Mucosa of descending colon (tissue), 3 donors: ENCODE measurements around the gene MORC2. TPM values are rescaled to one million over a fixed set of nuclear protein-coding genes. Genes with fewer than 3 reads are reported as not detected.
A peak's percentile ranks its signal among the peaks of the same experiment; 100 is the strongest.

Experiments used
- ATAC-seq: fragments of 200-7000 bp; cut with Tn5 transposase; one replicate; pipeline ENCODE4 v1.9.1; 2020; ENCODE audit warnings: mild to moderate bottlenecking, moderate library complexity
- DNase-seq, 3 donors: peaks; one replicate each; pipeline ENCODE4 v3.0.0-alpha.2; 2020
- H3K36me3 ChIP-seq: fragments of 200-600 bp; one replicate; pipeline ENCODE4 v1.8.0; 2021; ENCODE audit warnings: low read depth, mild to moderate bottlenecking
- H3K4me1 ChIP-seq: fragments of 200-600 bp; one replicate; pipeline ENCODE4 v1.8.0; 2021; ENCODE audit warnings: low read depth, mild to moderate bottlenecking
- H3K4me3 ChIP-seq: fragments of 200-600 bp; one replicate; pipeline ENCODE4 v1.8.0; 2021; ENCODE audit warnings: mild to moderate bottlenecking
- H3K9me3 ChIP-seq: fragments of 200-600 bp; one replicate; pipeline ENCODE4 v1.8.0; 2021; ENCODE audit warnings: mild to moderate bottlenecking
- CTCF ChIP-seq: fragments of 200-600 bp; IDR thresholded peaks from one replicate; pipeline ENCODE4 v1.8.0; 2022; ENCODE audit warnings: antibody characterized with exemption, mild to moderate bottlenecking
- intact Hi-C, 2 donors: fragments of 100-400 bp; cut with DNase I in 1 of 2; cut with micrococcal nuclease in 1 of 2; formaldehyde crosslinking; loops; one replicate each; pipeline versions ENCODE4 v1.11.0 to v1.11.1; 2022; cut with DNase I, micrococcal nuclease
- total RNA-seq, 3 donors: library from RNA; stranded (reverse); fragmentation: NEBNext Ultra II Directional in 2 of 3; extraction: Animal tissue kit (Norgen Biotek cat#: 25700) in 2 of 3; gene quantifications; one replicate each; pipeline versions ENCODE4 v1.2.1 to v1.2.4, GENCODE V29; 2021 to 2023
- donor health status: DM: no; HTN: no; CAD: no; lungs with moderate emphysema.
- donor health status: DM: no; HTN: no; CAD: no.
- donor health status: DM: no; HTN: yes; CAD: no.

The MORC2 gene
- total RNA-seq, 3 donors from 2014 or later: 14.0 to 28.0 (median 20.0) TPM

- TF ChIP-seq CTCF: no peak
- no peak overlapping the region for H3K4me3 ChIP-seq
- intact Hi-C loops: no loop called here
- DNase-seq (peak in 1 of 3 donors; percentile 27), ATAC-seq (no peak)
- no peaks in the 10 kb centered on the region for H3K4me1 ChIP-seq
- H3K36me3 ChIP-seq: no peaks in the 10 kb centered on the region
- H3K9me3 ChIP-seq: no peaks in the 10 kb centered on the region
Observed at GRCh38 chr22:30879415-30879797, 89.2 kb downstream of the MORC2 start.

GRCh38 chr22:30878516-30879414, 89.8 kb downstream of the MORC2 start:
- intact Hi-C loops: no loop called here
- H3K4me1 ChIP-seq: no peaks in the 10 kb centered on the region
- ATAC-seq: no peak
- TF ChIP-seq CTCF: no peak
- no peaks in the 10 kb centered on the region for H3K36me3 ChIP-seq
- H3K9me3 ChIP-seq: no peaks in the 10 kb centered on the region
- peak in 1 of 3 donors; percentile 17 for DNase-seq
- no peak overlapping the region for H3K4me3 ChIP-seq

- intact Hi-C loops: no loop called here
- Histone ChIP-seq H3K9me3 (no peaks in the 10 kb centered on the region), H3K36me3 (no peaks in the 10 kb centered on the region), H3K4me1 (no peaks in the 10 kb centered on the region), H3K4me3 (no peak overlapping the region)
- ATAC-seq: no peak
- peak in 2 of 3 donors; percentile 9 to 24 for DNase-seq
- TF ChIP-seq CTCF: no peak
Observed at GRCh38 chr22:30877662-30878515, 90.7 kb downstream of the MORC2 start.

- Histone ChIP-seq H3K4me3 (no peak overlapping the region), H3K4me1 (no peaks in the 10 kb centered on the region), H3K36me3 (no peaks in the 10 kb centered on the region), H3K9me3 (no peaks in the 10 kb centered on the region)
- intact Hi-C loops: no loop called here
- ATAC-seq (no peak), DNase-seq (peak in 1 of 3 donors; percentile 19)
- TF ChIP-seq CTCF: no peak
Observed at GRCh38 chr22:30876915-30877553, 91.5 kb downstream of the MORC2 start.

- ATAC-seq (no peak), DNase-seq (peak in 1 of 3 donors; percentile 27)
- intact Hi-C loops: no loop called here
- Histone ChIP-seq H3K4me3 (no peak overlapping the region), H3K36me3 (no peaks in the 10 kb centered on the region), H3K9me3 (no peaks in the 10 kb centered on the region), H3K4me1 (no peaks in the 10 kb centered on the region)
- TF ChIP-seq CTCF: no peak
Observed at GRCh38 chr22:30876221-30876751, 92.3 kb downstream of the MORC2 start.
